SK-N-SH (cell line): ENCODE results near the gene NDUFS8. TPM values are rescaled to one million over a fixed set of nuclear protein-coding genes. Genes with fewer than 3 reads are reported as not detected.

Experiments
- CTCF ChIA-PET: fragments of 300-600, 350-600 bp; formaldehyde crosslinking; extraction: SDS; loops from one replicate; lab custom pipeline; 2021; lab: Yijun Ruan, JAX
- POLR2A ChIA-PET: fragments of 350-600 bp; sonication (Branson Sonifier 250); formaldehyde crosslinking; extraction: SDS; loops from one replicate; lab custom pipeline; 2020; ENCODE audit warnings: antibody characterized with exemption, inconsistent platforms; lab: Yijun Ruan, JAX
- DNase-seq: peaks from one replicate; pipeline ENCODE4 v3.0.0; 2012
- H2AFZ ChIP-seq: fragments of 200-600 bp; sonication (generic); 2 replicates; pipeline ENCODE4 v1.8.1; 2016; ENCODE audit warnings: antibody characterized with exemption, mild to moderate bottlenecking, low read depth
- H3F3A ChIP-seq: fragments of 200-600 bp; sonication (generic); replicated peaks from 2 replicates; pipeline ENCODE3; 2016; ENCODE audit warnings: antibody characterized with exemption, mild to moderate bottlenecking; ENCODE audit not compliant: insufficient read depth
- H3K27ac ChIP-seq, 2 experiments: fragments of 200-500 bp in 1 of 2; fragments of 200-600 bp in 1 of 2; sonication (Bioruptor generic) in 1 of 2; sonication (generic), shearing (Covaris generic) in 1 of 2; 2 replicates each; pipeline versions ENCODE4 v1.5.1 to v1.6.1; 2014 to 2016; ENCODE audit warnings: low read depth in 2 of 2, inconsistent platforms in 1 of 2, low read length in 1 of 2, mild to moderate bottlenecking in 1 of 2, mixed read lengths in 1 of 2
- H3K27me3 ChIP-seq: fragments of 200-600 bp; sonication (generic), shearing (Covaris generic); 2 replicates; pipeline ENCODE4 v1.6.1; 2016; ENCODE audit warnings: mixed run types; ENCODE audit not compliant: insufficient read depth
- H3K36me3 ChIP-seq, 2 experiments: fragments of 200-500 bp in 1 of 2; fragments of 200-600 bp in 1 of 2; sonication (Bioruptor generic) in 1 of 2; sonication (generic) in 1 of 2; replicated peaks in 1 of 2; 2 replicates each; pipeline versions ENCODE3 to v1.5.1; 2014 to 2016; ENCODE audit warnings: low read length in 1 of 2, mild to moderate bottlenecking in 1 of 2; ENCODE audit not compliant: insufficient read depth in 2 of 2, control insufficient read depth in 1 of 2
- H3K4me1 ChIP-seq, 2 experiments: fragments of 200-500 bp in 1 of 2; fragments of 200-600 bp in 1 of 2; sonication (Bioruptor generic) in 1 of 2; sonication (generic), shearing (Covaris generic) in 1 of 2; 2 replicates each; pipeline versions ENCODE4 v1.5.1 to v1.6.1; 2014 to 2016; ENCODE audit warnings: low read depth in 1 of 2, low read length in 1 of 2, mixed run types in 1 of 2; ENCODE audit not compliant: insufficient read depth in 2 of 2, control insufficient read depth in 1 of 2
- H3K4me2 ChIP-seq: fragments of 200-600 bp; sonication (generic), shearing (Covaris generic); 2 replicates; pipeline ENCODE4 v1.6.1; 2017; ENCODE audit warnings: mixed run types
- H3K4me3 ChIP-seq, 2 experiments: fragments of 200-500 bp in 1 of 2; fragments of 200-600 bp in 1 of 2; sonication (Bioruptor generic) in 1 of 2; sonication (generic), shearing (Covaris generic) in 1 of 2; 2 replicates each; pipeline versions ENCODE4 v1.5.1 to v1.8.1; 2014 to 2016; ENCODE audit warnings: low read depth in 2 of 2, inconsistent platforms in 1 of 2, low read length in 1 of 2, mild to moderate bottlenecking in 1 of 2, mixed read lengths in 1 of 2, moderate library complexity in 1 of 2
- H3K79me2 ChIP-seq: fragments of 200-600 bp; sonication (generic); 2 replicates; pipeline ENCODE4 v1.8.1; 2017; ENCODE audit warnings: mild to moderate bottlenecking; ENCODE audit not compliant: insufficient read depth
- H3K9ac ChIP-seq: fragments of 200-600 bp; sonication (generic); 2 replicates; pipeline ENCODE4 v1.6.1; 2017; ENCODE audit warnings: mixed run types
- H3K9me2 ChIP-seq: fragments of 200-600 bp; sonication (generic); 2 replicates; pipeline ENCODE4 v1.6.1; 2017; ENCODE audit warnings: mixed run types
- H3K9me3 ChIP-seq: fragments of 200-600 bp; sonication (generic); 2 replicates; pipeline ENCODE4 v1.6.1; 2017; ENCODE audit warnings: mixed run types, mild to moderate bottlenecking, moderate library complexity
- H4K20me1 ChIP-seq: fragments of 200-600 bp; sonication (generic); 2 replicates; pipeline ENCODE4 v1.6.1; 2017; ENCODE audit warnings: mild to moderate bottlenecking, mixed run types; ENCODE audit not compliant: insufficient read depth
- EP300 ChIP-seq, 2 experiments: IDR thresholded peaks; 2 replicates each; pipeline versions ENCODE4 v1.4.0 to v1.6.1; 2012; ENCODE audit warnings: borderline replicate concordance in 1 of 2, low read depth in 1 of 2, low read length in 1 of 2
- EZH2phosphoT487 ChIP-seq: fragments of 200-600 bp; sonication (generic); IDR thresholded peaks from 2 replicates; pipeline ENCODE4 v1.6.1; 2017; ENCODE audit warnings: low read depth, mixed run types, mild to moderate bottlenecking, antibody characterized with exemption, moderate library complexity, borderline replicate concordance
- FOXJ3 ChIP-seq: sonication (generic); formaldehyde crosslinking; IDR thresholded peaks from 2 replicates; pipeline ENCODE4 v1.5.1; 2020; ENCODE audit warnings: mild to moderate bottlenecking, missing genetic modification reagents
- FOXM1 ChIP-seq: IDR thresholded peaks from 2 replicates; pipeline ENCODE4 v1.4.0; 2012; ENCODE audit warnings: low read depth, mild to moderate bottlenecking
- GABPA ChIP-seq: IDR thresholded peaks from 2 replicates; pipeline ENCODE4 v1.4.0; 2012; ENCODE audit warnings: low read depth, mild to moderate bottlenecking
- IRF3 ChIP-seq: fragments of 150-350 bp; IDR thresholded peaks from 2 replicates; pipeline ENCODE4 v1.6.1; 2016; ENCODE audit warnings: mild to moderate bottlenecking, low read depth, low read length
- NFIC ChIP-seq: IDR thresholded peaks from 2 replicates; pipeline ENCODE4 v1.4.0; 2012; ENCODE audit warnings: borderline replicate concordance
- RAD21 ChIP-seq: IDR thresholded peaks from 2 replicates; pipeline ENCODE4 v1.6.1; 2012; ENCODE audit warnings: mild to moderate bottlenecking, low read length
- RCOR1 ChIP-seq: fragments of 150-350 bp; IDR thresholded peaks from 2 replicates; pipeline ENCODE4 v1.6.1; 2017; ENCODE audit warnings: antibody characterized with exemption, low read length
- REST ChIP-seq: IDR thresholded peaks from 2 replicates; pipeline ENCODE4 v1.6.1; 2012; ENCODE audit warnings: mild to moderate bottlenecking, low read depth, low read length, moderate library complexity
- RXRA ChIP-seq: IDR thresholded peaks from 2 replicates; pipeline ENCODE4 v1.4.0; 2012; ENCODE audit warnings: low read depth, mild to moderate bottlenecking, borderline replicate concordance
- SIN3A ChIP-seq: IDR thresholded peaks from 2 replicates; pipeline ENCODE4 v1.6.1; 2012; ENCODE audit warnings: low read depth, mild to moderate bottlenecking, low read length, moderate library complexity, borderline replicate concordance
- TAF1 ChIP-seq: IDR thresholded peaks from 2 replicates; pipeline ENCODE4 v1.6.1; 2012; ENCODE audit warnings: low read depth, mild to moderate bottlenecking, low read length, moderate library complexity, borderline replicate concordance
- TCF12 ChIP-seq: IDR thresholded peaks from 2 replicates; pipeline ENCODE4 v1.4.0; 2012
- WGBS: methylation state at CpG from one replicate; pipeline ENCODE4 v1.1.6; 2017; ENCODE audit warnings: low lambda C conversion rate; 5-methylcytosine and 5-hydroxymethylcytosine counted together
- polyA plus RNA-seq, 3 experiments: library from polyadenylated mRNA; depleted of rRNA; stranded (reverse); fragments of >200 nt; gene quantifications; 2 replicates each; pipeline ENCODE4 v1.2.3, GENCODE V29; 2012
- TF ChIP-seq, protein P1 (sequence below): IDR thresholded peaks from 2 replicates; pipeline ENCODE4 v1.4.0; 2012; ENCODE audit warnings: low read depth, borderline replicate concordance
- TF ChIP-seq, protein P2 (sequence below): IDR thresholded peaks from 2 replicates; pipeline ENCODE4; 2012

NDUFS8 gene
- polyA plus RNA-seq, 1 of the 3 experiments (the other 2 are of a cell fraction): 123 TPM

DNA sequence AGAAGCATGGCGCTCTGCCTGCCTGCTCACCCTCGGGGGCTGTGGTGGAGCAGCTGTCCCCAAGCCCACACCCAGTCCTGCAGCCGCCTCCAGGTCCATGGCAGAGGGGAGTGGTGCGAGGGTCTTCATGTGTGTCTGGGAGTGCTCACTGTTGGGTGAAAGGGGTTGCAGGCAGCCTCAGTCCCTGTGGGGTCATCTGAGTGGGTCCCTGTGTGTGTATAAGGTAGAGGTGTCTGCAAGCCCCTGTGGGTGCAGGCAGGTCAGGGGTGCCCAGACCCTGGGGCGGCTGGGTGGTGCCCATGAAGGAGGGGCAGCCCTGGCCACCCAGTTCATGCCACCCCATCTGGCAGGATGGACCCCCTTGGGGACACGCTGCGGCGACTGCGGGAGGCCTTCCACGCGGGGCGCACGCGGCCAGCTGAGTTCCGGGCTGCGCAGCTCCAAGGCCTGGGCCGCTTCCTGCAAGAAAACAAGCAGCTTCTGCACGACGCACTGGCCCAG lies 15.5 kb upstream of the NDUFS8 start:
- H4K20me1 ChIP-seq: no peaks in the 10 kb centered on the region
- ChIA-PET POLR2A (no interaction called here), CTCF (interaction anchor here (0.9 to 1.1 kb wide), 3 partner anchors 81 to 196 kb away, joined by 3 read pairs; no protein-coding TSS in a partner anchor)
- peaks cover 18% of the 10 kb centered on the region for H3K79me2 ChIP-seq
- peaks cover 13% of the 10 kb centered on the region for H3F3A ChIP-seq
- H3K36me3 ChIP-seq: no peaks in the 10 kb centered on the region
- peaks cover 34 to 43% of the 10 kb centered on the region in 2 experiments; a peak in 3 of 4 replicates for H3K4me1 ChIP-seq
- no peaks in the 10 kb centered on the region for H3K27me3 ChIP-seq
- no peak for DNase-seq
- H3K27ac ChIP-seq: peak overlapping the region in 1 of 2 experiments; percentile 96; a peak in 2 of 4 replicates
- TF ChIP-seq FOXM1 (no peak), EZH2phosphoT487 (no peak), NFIC (no peak), IRF3 (no peak), SIN3A (no peak)
- TF ChIP-seq, protein P1, sequence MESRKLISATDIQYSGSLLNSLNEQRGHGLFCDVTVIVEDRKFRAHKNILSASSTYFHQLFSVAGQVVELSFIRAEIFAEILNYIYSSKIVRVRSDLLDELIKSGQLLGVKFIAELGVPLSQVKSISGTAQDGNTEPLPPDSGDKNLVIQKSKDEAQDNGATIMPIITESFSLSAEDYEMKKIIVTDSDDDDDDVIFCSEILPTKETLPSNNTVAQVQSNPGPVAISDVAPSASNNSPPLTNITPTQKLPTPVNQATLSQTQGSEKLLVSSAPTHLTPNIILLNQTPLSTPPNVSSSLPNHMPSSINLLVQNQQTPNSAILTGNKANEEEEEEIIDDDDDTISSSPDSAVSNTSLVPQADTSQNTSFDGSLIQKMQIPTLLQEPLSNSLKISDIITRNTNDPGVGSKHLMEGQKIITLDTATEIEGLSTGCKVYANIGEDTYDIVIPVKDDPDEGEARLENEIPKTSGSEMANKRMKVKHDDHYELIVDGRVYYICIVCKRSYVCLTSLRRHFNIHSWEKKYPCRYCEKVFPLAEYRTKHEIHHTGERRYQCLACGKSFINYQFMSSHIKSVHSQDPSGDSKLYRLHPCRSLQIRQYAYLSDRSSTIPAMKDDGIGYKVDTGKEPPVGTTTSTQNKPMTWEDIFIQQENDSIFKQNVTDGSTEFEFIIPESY: no peak
- TF ChIP-seq, protein P2, sequence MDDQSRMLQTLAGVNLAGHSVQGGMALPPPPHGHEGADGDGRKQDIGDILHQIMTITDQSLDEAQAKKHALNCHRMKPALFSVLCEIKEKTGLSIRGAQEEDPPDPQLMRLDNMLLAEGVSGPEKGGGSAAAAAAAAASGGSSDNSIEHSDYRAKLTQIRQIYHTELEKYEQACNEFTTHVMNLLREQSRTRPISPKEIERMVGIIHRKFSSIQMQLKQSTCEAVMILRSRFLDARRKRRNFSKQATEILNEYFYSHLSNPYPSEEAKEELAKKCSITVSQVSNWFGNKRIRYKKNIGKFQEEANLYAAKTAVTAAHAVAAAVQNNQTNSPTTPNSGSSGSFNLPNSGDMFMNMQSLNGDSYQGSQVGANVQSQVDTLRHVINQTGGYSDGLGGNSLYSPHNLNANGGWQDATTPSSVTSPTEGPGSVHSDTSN: no peak
- no peak overlapping the region for H3K4me3 ChIP-seq
- peak overlapping the region; percentile 76 for H3K9ac ChIP-seq
- peak overlapping the region; percentile 64 for H3K4me2 ChIP-seq
- no peaks in the 10 kb centered on the region for H3K9me2 ChIP-seq
- 100% methylated on average over 3 of the region's 19 CpGs for WGBS
- H2AFZ ChIP-seq: no peak overlapping the region
- H3K9me3 ChIP-seq: no peaks in the 10 kb centered on the region

DNA sequence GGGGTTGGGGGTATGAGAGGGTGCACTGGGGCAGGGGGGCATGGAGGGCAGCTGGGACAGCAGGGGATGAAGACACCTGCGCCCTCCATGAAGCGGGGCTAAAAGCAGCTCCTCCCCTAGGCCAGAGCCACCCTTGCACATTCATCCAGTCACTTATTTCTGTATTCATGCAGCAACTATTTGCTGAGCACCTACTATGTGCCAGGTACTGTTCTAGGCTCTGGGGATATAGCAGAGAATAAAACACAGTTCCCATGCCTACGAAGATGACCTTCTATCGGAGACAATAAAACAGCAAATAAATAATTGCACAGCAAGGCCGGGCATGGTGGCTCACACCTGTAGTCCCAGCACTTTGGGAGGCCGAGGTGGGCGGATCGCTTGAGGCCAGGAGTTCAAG lies 15.0 kb upstream of the NDUFS8 start:
- CTCF ChIA-PET: interaction anchor here (0.9 to 1.1 kb wide), 2 partner anchors 191 to 195 kb away, joined by 3 read pairs; no protein-coding TSS in a partner anchor
- peaks cover 30 to 38% of the 10 kb centered on the region in 2 experiments; a peak in 3 of 4 replicates for H3K4me1 ChIP-seq
- TF ChIP-seq REST: no peak
- TF ChIP-seq NFIC: no peak
- no peak for TF ChIP-seq RCOR1
- no peak for TF ChIP-seq RXRA
- no peak for TF ChIP-seq FOXJ3
- no peak for TF ChIP-seq GABPA
- TF ChIP-seq RAD21: no peak
- no peak for TF ChIP-seq TCF12
- no peak for TF ChIP-seq EP300 (IDR thresholded peaks at IDR 0.05; ENCODE audit: borderline replicate concordance in 1 of 2, low read depth in 1 of 2, low read length in 1 of 2)
- TF ChIP-seq TAF1: no peak
- TF ChIP-seq, protein P2: no peak
- no peak for TF ChIP-seq SIN3A

More for the DNA sequence above, 15.0 kb upstream of the NDUFS8 start:
- H2AFZ ChIP-seq: no peak overlapping the region
- no peaks in the 10 kb centered on the region for H4K20me1 ChIP-seq
- no peak for DNase-seq
- H3K4me2 ChIP-seq: no peak overlapping the region
- H3K9me3 ChIP-seq: no peaks in the 10 kb centered on the region
- H3F3A ChIP-seq: peaks cover 13% of the 10 kb centered on the region
- no peak overlapping the region for H3K27ac ChIP-seq
- H3K4me3 ChIP-seq: no peak overlapping the region
- H3K27me3 ChIP-seq: no peaks in the 10 kb centered on the region
- H3K36me3 ChIP-seq: no peaks in the 10 kb centered on the region
- H3K9ac ChIP-seq: no peak overlapping the region
- POLR2A ChIA-PET: no interaction called here
- H3K79me2 ChIP-seq: peaks cover 18% of the 10 kb centered on the region
- H3K9me2 ChIP-seq: no peaks in the 10 kb centered on the region
- 94% methylated on average over 6 of the region's 8 CpGs for WGBS
